ENCODE measurements around the gene ZNF783.
"Not testable (repeated sequence)": the region's sequence is repeated elsewhere in the genome, so short reads cannot be mapped to it uniquely, and the experiment has no call there.

Gene ZNF783

GRCh38 chr7:149228831-149229471, 33.0 kb upstream of the ZNF783 start:
- H4K20me1 ChIP-seq (ENCODE audit: control insufficient read depth, insufficient read depth, low read depth, low read length), result no peaks in the 10 kb centered on the region
- no peak overlapping the region for H3K4me3 ChIP-seq (ENCODE audit: low read length)
- no peak overlapping the region for H3K4me2 ChIP-seq (ENCODE audit: low read length)
- peaks cover 5% of the 10 kb centered on the region for H3K27me3 ChIP-seq (ENCODE audit: control insufficient read depth, low read length)
- H3K9me3 ChIP-seq (ENCODE audit: control insufficient read depth, insufficient read depth, low read length), result no peaks in the 10 kb centered on the region
- H3K27ac ChIP-seq (ENCODE audit: low read depth, low read length), result no peak overlapping the region
- TF ChIP-seq CTCF (IDR thresholded peaks at IDR 0.05; ENCODE audit: low read depth, low read length, poor library complexity, severe bottlenecking) (no peak), EZH2phosphoT487 (IDR thresholded peaks at IDR 0.05; ENCODE audit: borderline replicate concordance, low read length) (no peak)
- H3K79me2 ChIP-seq (ENCODE audit: control insufficient read depth, low read length), result no peaks in the 10 kb centered on the region
- no peaks in the 10 kb centered on the region for H3K4me1 ChIP-seq (ENCODE audit: control insufficient read depth, low read length)
- H3K9me2 ChIP-seq (replicated peaks; ENCODE audit: control insufficient read depth, low read length), result no peaks in the 10 kb centered on the region
- peaks cover 19% of the 10 kb centered on the region for H3K36me3 ChIP-seq (ENCODE audit: control insufficient read depth, low read length)
- no peaks in the 10 kb centered on the region; the same call in none of the 2 replicates for H3F3A ChIP-seq (ENCODE audit: control insufficient read depth, insufficient read depth)

DNA sequence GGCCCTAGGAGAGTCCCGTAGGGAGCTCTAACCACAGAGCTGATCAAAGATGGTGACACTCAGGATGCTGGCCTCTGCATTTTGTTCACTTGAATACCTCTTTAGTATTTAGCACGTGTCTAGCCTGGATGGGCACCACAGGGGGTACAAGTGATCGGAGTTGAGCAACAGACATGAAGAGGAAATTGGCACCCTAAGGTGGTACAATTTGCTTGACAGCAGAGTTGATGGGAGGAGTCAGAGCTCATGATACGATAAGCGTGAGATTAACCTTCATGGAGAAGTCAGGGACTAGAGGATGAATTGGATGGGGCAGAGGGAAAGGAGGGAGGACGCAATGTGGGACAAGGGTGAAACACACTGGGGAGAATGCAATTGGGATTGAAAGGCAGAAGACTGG, 32.5 kb upstream of the ZNF783 start:
- no peak for TF ChIP-seq CTCF (IDR thresholded peaks at IDR 0.05; ENCODE audit: low read depth, low read length, poor library complexity, severe bottlenecking)
- no peak for TF ChIP-seq EZH2phosphoT487 (IDR thresholded peaks at IDR 0.05; ENCODE audit: borderline replicate concordance, low read length)
- H3K4me2 ChIP-seq (ENCODE audit: low read length), result no peak overlapping the region
- H3K27me3 ChIP-seq (ENCODE audit: control insufficient read depth, low read length), result peaks cover 5% of the 10 kb centered on the region
- H3K4me3 ChIP-seq (ENCODE audit: low read length), result no peak overlapping the region
- H3K36me3 ChIP-seq (ENCODE audit: control insufficient read depth, low read length), result peaks cover 14% of the 10 kb centered on the region
- H3K79me2 ChIP-seq (ENCODE audit: control insufficient read depth, low read length), result no peaks in the 10 kb centered on the region
- H4K20me1 ChIP-seq (ENCODE audit: control insufficient read depth, insufficient read depth, low read depth, low read length), result no peaks in the 10 kb centered on the region
- no peaks in the 10 kb centered on the region; the same call in none of the 2 replicates for H3F3A ChIP-seq (ENCODE audit: control insufficient read depth, insufficient read depth)
- no peaks in the 10 kb centered on the region for H3K9me2 ChIP-seq (replicated peaks; ENCODE audit: control insufficient read depth, low read length)
- no peaks in the 10 kb centered on the region for H3K9me3 ChIP-seq (ENCODE audit: control insufficient read depth, insufficient read depth, low read length)
- H3K27ac ChIP-seq (ENCODE audit: low read depth, low read length), result no peak overlapping the region
- no peaks in the 10 kb centered on the region for H3K4me1 ChIP-seq (ENCODE audit: control insufficient read depth, low read length)

DNA sequence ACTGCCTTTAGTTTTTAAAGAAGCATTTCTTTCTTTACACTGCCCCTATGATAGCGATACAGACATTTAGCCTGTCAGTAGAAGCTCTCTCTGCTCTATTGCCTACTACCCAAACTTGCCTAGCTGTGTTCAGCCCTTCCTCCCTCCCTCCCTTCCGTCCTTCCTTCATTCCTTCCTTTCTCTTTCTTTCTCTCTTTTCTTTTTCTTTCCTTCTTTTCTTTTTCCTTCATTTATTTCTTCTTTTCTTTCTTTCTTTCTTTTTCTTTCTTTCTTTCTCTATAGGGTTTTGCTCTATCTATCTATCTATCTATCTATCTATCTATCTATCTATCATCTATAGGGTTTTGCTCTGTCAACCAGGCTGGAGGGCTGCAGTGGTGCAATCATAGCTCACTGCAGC, 29.6 kb upstream of the ZNF783 start:
- no peaks in the 10 kb centered on the region; the same call in none of the 2 replicates for H3F3A ChIP-seq (ENCODE audit: control insufficient read depth, insufficient read depth)
- no peaks in the 10 kb centered on the region for H3K9me2 ChIP-seq (replicated peaks; ENCODE audit: control insufficient read depth, low read length)
- no peaks in the 10 kb centered on the region for H3K9me3 ChIP-seq (ENCODE audit: control insufficient read depth, insufficient read depth, low read length)
- TF ChIP-seq EZH2phosphoT487 (IDR thresholded peaks at IDR 0.05; ENCODE audit: borderline replicate concordance, low read length), result no peak
- no peak for TF ChIP-seq CTCF (IDR thresholded peaks at IDR 0.05; ENCODE audit: low read depth, low read length, poor library complexity, severe bottlenecking)
- H3K4me3 ChIP-seq (ENCODE audit: low read length), result no peak overlapping the region
- no peak overlapping the region for H3K27ac ChIP-seq (ENCODE audit: low read depth, low read length)
- no peaks in the 10 kb centered on the region for H3K36me3 ChIP-seq (ENCODE audit: control insufficient read depth, low read length)
- H3K79me2 ChIP-seq (ENCODE audit: control insufficient read depth, low read length), result no peaks in the 10 kb centered on the region
- H4K20me1 ChIP-seq (ENCODE audit: control insufficient read depth, insufficient read depth, low read depth, low read length), result no peaks in the 10 kb centered on the region
- H3K27me3 ChIP-seq (ENCODE audit: control insufficient read depth, low read length), result peaks cover 9% of the 10 kb centered on the region
- H3K4me2 ChIP-seq (ENCODE audit: low read length), result no peak overlapping the region
- no peaks in the 10 kb centered on the region for H3K4me1 ChIP-seq (ENCODE audit: control insufficient read depth, low read length)

GRCh38 chr7:149233655-149234204, 28.3 kb upstream of the ZNF783 start:
- H3K79me2 ChIP-seq (ENCODE audit: control insufficient read depth, low read length); H3K9me3 ChIP-seq (ENCODE audit: control insufficient read depth, insufficient read depth, low read length); H3K4me1 ChIP-seq (ENCODE audit: control insufficient read depth, low read length); H4K20me1 ChIP-seq (ENCODE audit: control insufficient read depth, insufficient read depth, low read depth, low read length); H3K36me3 ChIP-seq (ENCODE audit: control insufficient read depth, low read length); H3F3A ChIP-seq (ENCODE audit: control insufficient read depth, insufficient read depth); H3K27ac ChIP-seq (ENCODE audit: low read depth, low read length); H3K4me2 ChIP-seq (ENCODE audit: low read length); H3K4me3 ChIP-seq (ENCODE audit: low read length); H3K9me2 ChIP-seq (replicated peaks; ENCODE audit: control insufficient read depth, low read length): not testable (repeated sequence)
- H3K27me3 ChIP-seq (ENCODE audit: control insufficient read depth, low read length), result peaks cover 21% of the 10 kb centered on the region
